ENCODE results near the gene CTU2. TPM values are rescaled to one million over a fixed set of nuclear protein-coding genes. Genes with fewer than 3 reads are reported as not detected.

CTU2 gene
- total and polyA plus RNA-seq, 2 of the 4 experiments (the other 2 are of a cell fraction): 12.9 to 18.4 TPM

DNA sequence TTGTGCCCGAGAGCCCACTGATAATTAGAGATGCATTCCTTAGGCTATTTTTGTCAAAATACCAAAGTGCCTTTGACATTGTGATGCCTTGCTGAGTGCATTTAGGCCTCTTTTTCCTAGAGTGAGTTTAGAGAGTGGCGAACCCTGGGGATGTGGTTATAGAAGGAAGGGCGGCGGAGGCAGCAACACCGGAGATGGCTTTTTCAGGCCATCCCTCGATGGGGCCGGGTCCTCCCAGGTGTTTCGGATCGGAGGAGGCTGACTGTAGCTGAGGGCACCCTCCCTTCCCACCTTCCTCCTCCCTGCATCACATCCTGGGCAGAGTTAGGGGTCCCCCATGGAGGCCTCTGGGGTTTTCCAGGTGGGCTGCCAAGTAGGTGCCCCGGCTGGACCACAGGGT lies 13.4 kb upstream of the CTU2 start:
- no peak overlapping the region for H3K23ac ChIP-seq (ENCODE audit: low read depth, low read length)
- no peak overlapping the region for H3K4ac ChIP-seq (ENCODE audit: low read depth, low read length)
- dilution Hi-C loops (cut with HindIII; ENCODE audit: low sequenced_read_pairs, unreplicated experiment): no loop called here
- no peak overlapping the region for H4K91ac ChIP-seq (ENCODE audit: insufficient read depth, low read depth, low read length)
- H3K9me3 ChIP-seq (ENCODE audit: control insufficient read depth, insufficient read depth, low read length): no peaks in the 10 kb centered on the region
- ATAC-seq (ENCODE audit: low read depth): no peak
- no peak overlapping the region for H3K56ac ChIP-seq (ENCODE audit: extremely low read depth, insufficient read depth, low read length)
- no peak overlapping the region for H3K9ac ChIP-seq (ENCODE audit: low read depth, low read length)
- BruUV-seq (replicated peaks): no TSS peak
- H3K18ac ChIP-seq (ENCODE audit: low read depth, low read length): no peak overlapping the region
- no peaks in the 10 kb centered on the region for H4K20me1 ChIP-seq (ENCODE audit: insufficient read depth, low read length)
- H3K14ac ChIP-seq (replicated peaks; ENCODE audit: low read depth, low read length): no peak overlapping the region
- no peaks in the 10 kb centered on the region for H3K9me1 ChIP-seq (ENCODE audit: insufficient read depth, low read length)
- no peak overlapping the region for H2AK9ac ChIP-seq (replicated peaks; ENCODE audit: low read depth, low read length, poor library complexity)
- WGBS, 2 experiments (ENCODE audit: extremely low coverage in 2 of 2, insufficient read length in 1 of 2): no CpG with 5 or more reads among the region's 10 CpGs
- no peak overlapping the region for H2BK20ac ChIP-seq (ENCODE audit: low read depth, low read length)
- no peak for DNase-seq
- no peak overlapping the region for H3K4me3 ChIP-seq (ENCODE audit: insufficient read depth, low read depth, low read length)
- ChIA-PET CTCF (no interaction called here), POLR2A (ENCODE audit: unreplicated experiment) (no interaction called here)
- no peak overlapping the region for H4K5ac ChIP-seq (ENCODE audit: low read depth, low read length)
- intact Hi-C loops (cut with micrococcal nuclease): no loop called here
- no peaks in the 10 kb centered on the region for H3K4me1 ChIP-seq (ENCODE audit: control insufficient read depth, insufficient read depth, low read length)
- no peak for TF ChIP-seq POLR2A (IDR thresholded peaks at IDR 0.05; ENCODE audit: low read depth, low read length)
- TF ChIP-seq, protein P1, sequence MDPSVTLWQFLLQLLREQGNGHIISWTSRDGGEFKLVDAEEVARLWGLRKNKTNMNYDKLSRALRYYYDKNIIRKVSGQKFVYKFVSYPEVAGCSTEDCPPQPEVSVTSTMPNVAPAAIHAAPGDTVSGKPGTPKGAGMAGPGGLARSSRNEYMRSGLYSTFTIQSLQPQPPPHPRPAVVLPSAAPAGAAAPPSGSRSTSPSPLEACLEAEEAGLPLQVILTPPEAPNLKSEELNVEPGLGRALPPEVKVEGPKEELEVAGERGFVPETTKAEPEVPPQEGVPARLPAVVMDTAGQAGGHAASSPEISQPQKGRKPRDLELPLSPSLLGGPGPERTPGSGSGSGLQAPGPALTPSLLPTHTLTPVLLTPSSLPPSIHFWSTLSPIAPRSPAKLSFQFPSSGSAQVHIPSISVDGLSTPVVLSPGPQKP (IDR thresholded peaks at IDR 0.05; ENCODE audit: borderline replicate concordance, low read depth, low read length): no peak
- no peak for TF ChIP-seq CTCF (conservative IDR thresholded peaks at IDR 0.05; ENCODE audit: low read depth, low read length)
- no peak for TF ChIP-seq FOS (IDR thresholded peaks at IDR 0.05; ENCODE audit: low read depth, low read length)
- TF ChIP-seq, protein P2, sequence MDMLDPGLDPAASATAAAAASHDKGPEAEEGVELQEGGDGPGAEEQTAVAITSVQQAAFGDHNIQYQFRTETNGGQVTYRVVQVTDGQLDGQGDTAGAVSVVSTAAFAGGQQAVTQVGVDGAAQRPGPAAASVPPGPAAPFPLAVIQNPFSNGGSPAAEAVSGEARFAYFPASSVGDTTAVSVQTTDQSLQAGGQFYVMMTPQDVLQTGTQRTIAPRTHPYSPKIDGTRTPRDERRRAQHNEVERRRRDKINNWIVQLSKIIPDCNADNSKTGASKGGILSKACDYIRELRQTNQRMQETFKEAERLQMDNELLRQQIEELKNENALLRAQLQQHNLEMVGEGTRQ (IDR thresholded peaks at IDR 0.05; ENCODE audit: low read depth, low read length): no peak
- TF ChIP-seq CHD1 (IDR thresholded peaks at IDR 0.05; ENCODE audit: low read depth, low read length): no peak
- TF ChIP-seq RAD21 (IDR thresholded peaks at IDR 0.05; ENCODE audit: low read length): no peak
- TF ChIP-seq RFX5 (IDR thresholded peaks at IDR 0.05; ENCODE audit: low read depth, low read length): no peak
- TF ChIP-seq MXI1 (IDR thresholded peaks at IDR 0.05; ENCODE audit: borderline replicate concordance, low read depth, low read length): no peak
- no peak for TF ChIP-seq NFE2L2 (IDR thresholded peaks at IDR 0.05; ENCODE audit: low read depth, low read length)
- TF ChIP-seq MAZ (IDR thresholded peaks at IDR 0.05; ENCODE audit: borderline replicate concordance, low read depth, low read length): no peak
- TF ChIP-seq CEBPB (IDR thresholded peaks at IDR 0.05; ENCODE audit: low read depth, low read length): no peak
- TF ChIP-seq BHLHE40 (IDR thresholded peaks at IDR 0.05; ENCODE audit: low read depth, low read length): no peak
- TF ChIP-seq SMC3 (IDR thresholded peaks at IDR 0.05; ENCODE audit: low read depth, low read length): no peak
- TF ChIP-seq MAFK (IDR thresholded peaks at IDR 0.05; ENCODE audit: low read depth, low read length): no peak
- TF ChIP-seq RCOR1 (IDR thresholded peaks at IDR 0.05; ENCODE audit: insufficient replicate concordance, low read length): no peak
- no peak overlapping the region for H2BK15ac ChIP-seq (ENCODE audit: low read depth, low read length)
- H4K8ac ChIP-seq (ENCODE audit: low read depth in 2 of 2, low read length in 2 of 2): no peak overlapping the region
- H3K36me3 ChIP-seq (ENCODE audit: control insufficient read depth, insufficient read depth, low read length): peaks cover 11% of the 10 kb centered on the region; the same call in 1 of the 2 replicates
- no peak overlapping the region for H2AK5ac ChIP-seq (ENCODE audit: low read depth, low read length)
- H3K27me3 ChIP-seq (ENCODE audit: control insufficient read depth, insufficient read depth, low read length): peaks cover 23% of the 10 kb centered on the region
- H3K79me1 ChIP-seq (ENCODE audit: low read depth in 1 of 2, low read length in 2 of 2): no peaks in the 10 kb centered on the region
- H2AFZ ChIP-seq (replicated peaks; ENCODE audit: low read length, poor library complexity): no peak overlapping the region
- H3K27ac ChIP-seq (ENCODE audit: insufficient read depth, low read length): no peak overlapping the region
- H3K4me2 ChIP-seq (ENCODE audit: low read depth, low read length): no peak overlapping the region
- in situ Hi-C loops (cut with MboI; ENCODE audit: low sequenced_read_pairs): no loop called here
- H2BK120ac ChIP-seq (ENCODE audit: low read depth, low read length): no peak overlapping the region
- H2BK5ac ChIP-seq (ENCODE audit: low read depth, low read length, poor library complexity, severe bottlenecking): no peak overlapping the region

All from IMR-90 (cell line).